ENCODE results near the gene CACNA2D1. TPM values are rescaled to one million over a fixed set of nuclear protein-coding genes. Genes with fewer than 3 reads are reported as not detected.

CACNA2D1 gene
- total and polyA plus RNA-seq, 4 donors: 1.1 to 33.4 (median 6.5) TPM

GRCh38 chr7:82467020-82467419, 23.4 kb upstream of the CACNA2D1 start:
- Histone ChIP-seq H3K36me3 (ENCODE audit: control insufficient read depth in 4 of 4, insufficient read depth in 4 of 4, low read length in 4 of 4) (no peaks in the 10 kb centered on the region), H3K9me3 (ENCODE audit: control insufficient read depth in 4 of 4, insufficient read depth in 3 of 4, low read length in 3 of 4) (peaks cover 0 to 2% (median 0%) of the 10 kb centered on the region in 4 donors), H3K27ac (ENCODE audit: low read depth in 1 of 2, low read length in 1 of 2) (no peak overlapping the region), H3K27me3 (ENCODE audit: control insufficient read depth in 3 of 3, insufficient read depth in 3 of 3, low read length in 2 of 3) (no peaks in the 10 kb centered on the region), H3K9ac (ENCODE audit: insufficient read depth in 1 of 2, low read length in 2 of 2) (no peak overlapping the region), H3K4me3 (no peak overlapping the region), H3K4me1 (ENCODE audit: control insufficient read depth in 5 of 5, insufficient read depth in 5 of 5, low read length in 5 of 5) (no peaks in the 10 kb centered on the region)
- TF ChIP-seq CTCF (IDR thresholded peaks at IDR 0.05; ENCODE audit: control extremely low read depth, extremely low read depth): no peak
- ATAC-seq (ENCODE audit: insufficient read depth, low FRiP score) (no peak), DNase-seq (no peak)
- 61 to 92% methylated on average over 2 of the region's 2 CpGs for WGBS, 2 donors

GRCh38 chr7:82464372-82464771, 20.8 kb upstream of the CACNA2D1 start:
- Histone ChIP-seq H3K4me3 (no peak overlapping the region), H3K4me1 (ENCODE audit: control insufficient read depth in 5 of 5, insufficient read depth in 5 of 5, low read length in 5 of 5) (peaks cover 0 to 8% (median 0%) of the 10 kb centered on the region in 5 donors), H3K36me3 (ENCODE audit: control insufficient read depth in 4 of 4, insufficient read depth in 4 of 4, low read length in 4 of 4) (no peaks in the 10 kb centered on the region), H3K27me3 (ENCODE audit: control insufficient read depth in 3 of 3, insufficient read depth in 3 of 3, low read length in 2 of 3) (no peaks in the 10 kb centered on the region), H3K9me3 (ENCODE audit: control insufficient read depth in 4 of 4, insufficient read depth in 3 of 4, low read length in 3 of 4) (peaks cover 0 to 2% (median 0%) of the 10 kb centered on the region in 4 donors), H3K9ac (ENCODE audit: insufficient read depth in 1 of 2, low read length in 2 of 2) (no peak overlapping the region), H3K27ac (ENCODE audit: low read depth in 1 of 2, low read length in 1 of 2) (no peak overlapping the region)
- ATAC-seq (ENCODE audit: insufficient read depth, low FRiP score) (no peak), DNase-seq (no peak)
- TF ChIP-seq CTCF (IDR thresholded peaks at IDR 0.05; ENCODE audit: control extremely low read depth, extremely low read depth): no peak
- WGBS, 2 donors: 95 to 98% methylated on average over 2 of the region's 2 CpGs

GRCh38 chr7:82455295-82455694, 11.7 kb upstream of the CACNA2D1 start:
- Histone ChIP-seq H3K4me1 (ENCODE audit: control insufficient read depth in 5 of 5, insufficient read depth in 5 of 5, low read length in 5 of 5) (no peaks in the 10 kb centered on the region), H3K9ac (ENCODE audit: insufficient read depth in 1 of 2, low read length in 2 of 2) (no peak overlapping the region)
- 87 to 95% methylated on average over 3 of the region's 3 CpGs for WGBS, 2 donors

More at GRCh38 chr7:82455295-82455694, 11.7 kb upstream of the CACNA2D1 start:
- no peaks in the 10 kb centered on the region for H3K9me3 ChIP-seq (ENCODE audit: control insufficient read depth in 4 of 4, insufficient read depth in 3 of 4, low read length in 3 of 4)
- no peak for DNase-seq
- no peak for TF ChIP-seq CTCF (IDR thresholded peaks at IDR 0.05; ENCODE audit: control extremely low read depth, extremely low read depth)
- H3K36me3 ChIP-seq (ENCODE audit: control insufficient read depth in 4 of 4, insufficient read depth in 4 of 4, low read length in 4 of 4): no peaks in the 10 kb centered on the region
- no peak for ATAC-seq (ENCODE audit: insufficient read depth, low FRiP score)
- H3K27ac ChIP-seq (ENCODE audit: low read depth in 1 of 2, low read length in 1 of 2): no peak overlapping the region
- no peaks in the 10 kb centered on the region for H3K27me3 ChIP-seq (ENCODE audit: control insufficient read depth in 3 of 3, insufficient read depth in 3 of 3, low read length in 2 of 3)
- no peak overlapping the region for H3K4me3 ChIP-seq

All from lung (tissue), 12 donors.